Middle frontal gyrus (tissue), 1 donor: ENCODE results near the gene CDK6.

ENCODE experiments used
- DNase-seq: peaks from one replicate; pipeline ENCODE4 v3.0.0-alpha.2; 2015; ENCODE audit warnings: low spot score; ENCODE audit errors: extremely low spot score

Gene CDK6

GRCh38 chr7:92648067-92648466, 188.3 kb downstream of the CDK6 start:
- DNase-seq: no peak

- no peak for DNase-seq
Observed at GRCh38 chr7:92647652-92648051, 188.7 kb downstream of the CDK6 start.

GRCh38 chr7:92647011-92647625, 189.3 kb downstream of the CDK6 start:
- DNase-seq: no peak

- DNase-seq: no peak
Observed at GRCh38 chr7:92645114-92646061, 191.0 kb downstream of the CDK6 start.

- DNase-seq: no peak
Observed at GRCh38 chr7:92644406-92645113, 191.8 kb downstream of the CDK6 start.

GRCh38 chr7:92643821-92644220, 192.6 kb downstream of the CDK6 start:
- no peak for DNase-seq

GRCh38 chr7:92641921-92642511, 194.4 kb downstream of the CDK6 start:
- DNase-seq: no peak

GRCh38 chr7:92639966-92640365, 196.4 kb downstream of the CDK6 start:
- DNase-seq: peak; percentile 1

GRCh38 chr7:92639213-92639896, 197.0 kb downstream of the CDK6 start:
- peak; percentile 2 for DNase-seq

GRCh38 chr7:92636018-92636560, 200.3 kb downstream of the CDK6 start:
- DNase-seq: no peak

- DNase-seq: no peak
Observed at GRCh38 chr7:92635538-92635937, 200.8 kb downstream of the CDK6 start.

- DNase-seq: no peak
Observed at GRCh38 chr7:92634924-92635519, 201.4 kb downstream of the CDK6 start.

- no peak for DNase-seq
Observed at GRCh38 chr7:92634205-92634604, 202.2 kb downstream of the CDK6 start.

GRCh38 chr7:92633211-92633906, 203.0 kb downstream of the CDK6 start:
- DNase-seq: peak; percentile 28

- DNase-seq: no peak
Observed at GRCh38 chr7:92632791-92633190, 203.6 kb downstream of the CDK6 start.

GRCh38 chr7:92631850-92632487, 204.4 kb downstream of the CDK6 start:
- no peak for DNase-seq

- no peak for DNase-seq
Observed at GRCh38 chr7:92631067-92631849, 205.1 kb downstream of the CDK6 start.

- no peak for DNase-seq
Observed at GRCh38 chr7:92629779-92630178, 206.6 kb downstream of the CDK6 start.
